SK-N-SH treated with all-trans-retinoic acid at 6 μM for 48 hours (cell line): ENCODE results near the gene TAF6.

Experiments used
- ATAC-seq: fragments of 200-7000 bp; cut with Tn5 transposase; 3 replicates; pipeline ENCODE4 v1.9.1; 2020; ENCODE audit warnings: mild to moderate bottlenecking, moderate library complexity
- ARNTL ChIP-seq: fragments of 450-650 bp; formaldehyde crosslinking; IDR thresholded peaks from 2 replicates; pipeline ENCODE4 v1.5.0; 2020; ENCODE audit warnings: low read depth, mild to moderate bottlenecking, moderate library complexity, borderline replicate concordance
- BACH2 ChIP-seq: fragments of 250-450 bp; sonication (Bioruptor Pico); IDR thresholded peaks from 2 replicates; pipeline ENCODE4 v1.9.0; 2021; ENCODE audit warnings: mild to moderate bottlenecking, borderline replicate concordance
- CSDC2 ChIP-seq: fragments of 250-450 bp; sonication (Bioruptor Pico); IDR thresholded peaks from 2 replicates; pipeline ENCODE4 v1.5.0; 2020; ENCODE audit warnings: mild to moderate bottlenecking, moderate library complexity
- GLIS3 ChIP-seq: fragments of 250-450 bp; sonication (Bioruptor Pico); IDR thresholded peaks from 2 replicates; pipeline ENCODE4 v1.5.0; 2020; ENCODE audit warnings: mild to moderate bottlenecking, moderate library complexity
- PPARA ChIP-seq: fragments of 250-450 bp; sonication (Bioruptor Pico); IDR thresholded peaks from 2 replicates; pipeline ENCODE4 v1.5.0; 2020; ENCODE audit warnings: mild to moderate bottlenecking, borderline replicate concordance
- RARB ChIP-seq: fragments of 250-450 bp; sonication (Bioruptor Pico); IDR thresholded peaks from 2 replicates; pipeline ENCODE4 v1.8.0; 2021; ENCODE audit warnings: mild to moderate bottlenecking, moderate library complexity
- SNAI2 ChIP-seq: fragments of 250-450 bp; sonication (Bioruptor Pico); IDR thresholded peaks from 2 replicates; pipeline ENCODE4 v1.5.0; 2020; ENCODE audit warnings: mild to moderate bottlenecking, moderate library complexity
- TCF4 ChIP-seq: fragments of 250-450 bp; sonication (Bioruptor Pico); IDR thresholded peaks from 2 replicates; pipeline ENCODE4 v1.8.0; 2021; ENCODE audit warnings: mild to moderate bottlenecking, moderate library complexity, borderline replicate concordance
- TOX ChIP-seq: fragments of 250-450 bp; sonication (Bioruptor Pico); IDR thresholded peaks from 2 replicates; pipeline ENCODE4 v1.8.0; 2021; ENCODE audit warnings: mild to moderate bottlenecking, moderate library complexity, borderline replicate concordance
- ZFP3 ChIP-seq: fragments of 250-450 bp; sonication (Bioruptor Pico); IDR thresholded peaks from 2 replicates; pipeline ENCODE4 v1.5.0; 2020; ENCODE audit warnings: mild to moderate bottlenecking, moderate library complexity
- ZFP30 ChIP-seq: fragments of 450-650 bp; formaldehyde crosslinking; IDR thresholded peaks from 2 replicates; pipeline ENCODE4 v1.5.0; 2022; ENCODE audit warnings: mild to moderate bottlenecking, moderate library complexity
- ZNF565 ChIP-seq: fragments of 450-650 bp; formaldehyde crosslinking; conservative IDR thresholded peaks from 2 replicates; pipeline ENCODE4 v1.5.0; 2020; ENCODE audit warnings: low read depth, mild to moderate bottlenecking, moderate library complexity
- ZNF70 ChIP-seq: fragments of 450-650 bp; formaldehyde crosslinking; IDR thresholded peaks from 2 replicates; pipeline ENCODE4 v1.5.0; 2020; ENCODE audit warnings: mild to moderate bottlenecking, moderate library complexity
- ZNF8 ChIP-seq: fragments of 450-650 bp; formaldehyde crosslinking; IDR thresholded peaks from 2 replicates; pipeline ENCODE4 v1.5.0; 2020; ENCODE audit warnings: mild to moderate bottlenecking, moderate library complexity
- TF ChIP-seq, protein P1 (sequence below): fragments of 250-450 bp; sonication (Bioruptor Pico); IDR thresholded peaks from 2 replicates; pipeline ENCODE4 v1.5.1; 2020; ENCODE audit warnings: low read depth, mild to moderate bottlenecking, moderate library complexity
- TF ChIP-seq, protein P2 (sequence below): fragments of 250-450 bp; sonication (Bioruptor Pico); IDR thresholded peaks from 2 replicates; pipeline ENCODE4 v1.8.0; 2020; ENCODE audit warnings: mild to moderate bottlenecking, moderate library complexity, borderline replicate concordance
- TF ChIP-seq, protein P3 (sequence below): fragments of 250-450 bp; sonication (Bioruptor Pico); IDR thresholded peaks from 2 replicates; pipeline ENCODE4 v1.5.1; 2021; ENCODE audit warnings: mild to moderate bottlenecking, moderate library complexity
- TF ChIP-seq, protein P4 (sequence below): fragments of 250-450 bp; sonication (Bioruptor Pico); IDR thresholded peaks from 2 replicates; pipeline ENCODE4 v1.8.0; 2021; ENCODE audit warnings: low read depth, mild to moderate bottlenecking, moderate library complexity, borderline replicate concordance

The TAF6 gene

DNA sequence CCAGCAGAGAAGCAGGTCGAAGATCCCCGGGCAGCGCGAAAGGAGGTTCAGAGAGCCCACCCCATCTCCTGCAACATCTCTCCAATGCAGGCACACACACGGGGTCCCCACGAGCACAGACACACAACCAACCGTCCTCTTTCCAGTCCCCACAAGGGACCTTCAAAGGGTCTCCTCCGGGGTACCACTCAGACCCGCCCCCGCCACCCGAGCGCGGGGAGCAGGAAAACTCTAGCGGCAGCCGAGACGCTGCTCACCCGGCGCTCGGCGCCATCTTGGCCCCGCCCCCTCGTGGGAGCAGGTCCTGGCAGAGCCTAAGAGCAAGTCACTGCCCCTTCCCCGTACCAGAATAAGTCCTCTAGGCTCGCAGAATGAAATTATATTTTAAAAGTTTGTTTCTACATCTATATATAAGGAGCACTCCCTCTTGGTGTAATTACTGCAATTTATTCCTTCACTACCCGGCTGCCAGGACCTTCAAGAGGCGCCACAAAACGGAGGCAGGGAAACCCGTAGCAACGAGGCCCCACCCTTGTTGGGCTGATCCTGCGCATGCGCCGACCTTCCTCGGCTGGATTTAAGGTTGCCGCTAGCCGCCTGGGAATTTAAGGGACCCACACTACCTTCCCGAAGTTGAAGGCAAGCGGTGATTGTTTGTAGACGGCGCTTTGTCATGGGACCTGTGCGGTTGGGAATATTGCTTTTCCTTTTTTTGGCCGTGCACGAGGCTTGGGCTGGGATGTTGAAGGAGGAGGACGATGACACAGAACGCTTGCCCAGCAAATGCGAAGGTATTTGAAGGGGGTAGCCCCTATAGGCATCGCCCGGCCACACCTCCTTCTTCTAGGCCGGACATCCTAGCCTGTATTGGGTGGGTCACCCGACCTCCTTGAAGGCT, at the start of gene TAF6, which contains the start of gene CNPY4:
Gene TAF6 (minus strand): TSS at position 287 of the 898 bp plus-strand sequence. CDS start 5,149 bp downstream, outside the sequence.
Gene CNPY4 (plus strand): TSS at position 563 of the 898 bp plus-strand sequence. CDS start 111 bp downstream, at position 674.
- TF ChIP-seq ZFP3 (CRISPR knock-in tag) (no peak), CSDC2 (CRISPR knock-in tag) (0 out of 2 replicates have a peak, but pooled peaks have one; percentile 50)
- TF ChIP-seq, protein P1, sequence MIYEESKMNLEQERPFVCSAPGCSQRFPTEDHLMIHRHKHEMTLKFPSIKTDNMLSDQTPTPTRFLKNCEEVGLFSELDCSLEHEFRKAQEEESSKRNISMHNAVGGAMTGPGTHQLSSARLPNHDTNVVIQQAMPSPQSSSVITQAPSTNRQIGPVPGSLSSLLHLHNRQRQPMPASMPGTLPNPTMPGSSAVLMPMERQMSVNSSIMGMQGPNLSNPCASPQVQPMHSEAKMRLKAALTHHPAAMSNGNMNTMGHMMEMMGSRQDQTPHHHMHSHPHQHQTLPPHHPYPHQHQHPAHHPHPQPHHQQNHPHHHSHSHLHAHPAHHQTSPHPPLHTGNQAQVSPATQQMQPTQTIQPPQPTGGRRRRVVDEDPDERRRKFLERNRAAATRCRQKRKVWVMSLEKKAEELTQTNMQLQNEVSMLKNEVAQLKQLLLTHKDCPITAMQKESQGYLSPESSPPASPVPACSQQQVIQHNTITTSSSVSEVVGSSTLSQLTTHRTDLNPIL: no peak
- TF ChIP-seq, protein P2, sequence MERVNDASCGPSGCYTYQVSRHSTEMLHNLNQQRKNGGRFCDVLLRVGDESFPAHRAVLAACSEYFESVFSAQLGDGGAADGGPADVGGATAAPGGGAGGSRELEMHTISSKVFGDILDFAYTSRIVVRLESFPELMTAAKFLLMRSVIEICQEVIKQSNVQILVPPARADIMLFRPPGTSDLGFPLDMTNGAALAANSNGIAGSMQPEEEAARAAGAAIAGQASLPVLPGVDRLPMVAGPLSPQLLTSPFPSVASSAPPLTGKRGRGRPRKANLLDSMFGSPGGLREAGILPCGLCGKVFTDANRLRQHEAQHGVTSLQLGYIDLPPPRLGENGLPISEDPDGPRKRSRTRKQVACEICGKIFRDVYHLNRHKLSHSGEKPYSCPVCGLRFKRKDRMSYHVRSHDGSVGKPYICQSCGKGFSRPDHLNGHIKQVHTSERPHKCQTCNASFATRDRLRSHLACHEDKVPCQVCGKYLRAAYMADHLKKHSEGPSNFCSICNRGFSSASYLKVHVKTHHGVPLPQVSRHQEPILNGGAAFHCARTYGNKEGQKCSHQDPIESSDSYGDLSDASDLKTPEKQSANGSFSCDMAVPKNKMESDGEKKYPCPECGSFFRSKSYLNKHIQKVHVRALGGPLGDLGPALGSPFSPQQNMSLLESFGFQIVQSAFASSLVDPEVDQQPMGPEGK (CRISPR knock-in tag): peak; percentile 13; the same call in 1 of the 2 replicates
- ATAC-seq: peak; percentile 85

DNA sequence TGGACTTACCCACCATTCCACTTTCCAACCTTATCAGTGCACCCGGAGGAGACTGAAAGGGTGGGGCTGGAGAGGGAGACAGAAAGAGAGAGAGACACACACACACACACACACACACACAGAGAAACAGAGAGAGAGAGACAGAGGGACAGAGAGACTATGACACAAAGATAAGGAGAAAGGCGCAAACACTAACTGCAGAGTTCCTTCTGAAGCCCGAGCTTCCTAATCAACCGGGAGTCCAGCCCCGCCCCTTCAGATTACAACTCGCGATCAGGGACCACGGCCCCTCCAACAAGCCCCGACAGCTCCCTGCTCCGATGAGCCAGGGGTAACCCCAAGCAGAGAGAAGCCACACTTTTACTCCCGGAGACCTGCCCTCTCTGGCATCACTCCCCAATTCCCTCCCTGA, 48.8 kb upstream of the TAF6 start:
- peak; percentile 56 for ATAC-seq
- no peak for TF ChIP-seq ZNF8 (CRISPR knock-in tag)
- no peak for TF ChIP-seq ZNF70 (CRISPR knock-in tag)
- TF ChIP-seq ZFP3 (CRISPR knock-in tag): no peak
- TF ChIP-seq, protein P2 (CRISPR knock-in tag): no peak
- TF ChIP-seq PPARA (CRISPR knock-in tag): no peak
- no peak for TF ChIP-seq ARNTL (CRISPR knock-in tag)
- TF ChIP-seq ZFP30 (CRISPR knock-in tag): no peak
- no peak for TF ChIP-seq TOX (CRISPR knock-in tag)
- TF ChIP-seq CSDC2 (CRISPR knock-in tag): no peak
- no peak for TF ChIP-seq BACH2 (CRISPR knock-in tag)
- TF ChIP-seq TCF4 (CRISPR knock-in tag): no peak
- TF ChIP-seq RARB (CRISPR knock-in tag): no peak
- TF ChIP-seq ZNF565 (CRISPR knock-in tag): no peak
- TF ChIP-seq, all 23 proteins: peak for 0

DNA sequence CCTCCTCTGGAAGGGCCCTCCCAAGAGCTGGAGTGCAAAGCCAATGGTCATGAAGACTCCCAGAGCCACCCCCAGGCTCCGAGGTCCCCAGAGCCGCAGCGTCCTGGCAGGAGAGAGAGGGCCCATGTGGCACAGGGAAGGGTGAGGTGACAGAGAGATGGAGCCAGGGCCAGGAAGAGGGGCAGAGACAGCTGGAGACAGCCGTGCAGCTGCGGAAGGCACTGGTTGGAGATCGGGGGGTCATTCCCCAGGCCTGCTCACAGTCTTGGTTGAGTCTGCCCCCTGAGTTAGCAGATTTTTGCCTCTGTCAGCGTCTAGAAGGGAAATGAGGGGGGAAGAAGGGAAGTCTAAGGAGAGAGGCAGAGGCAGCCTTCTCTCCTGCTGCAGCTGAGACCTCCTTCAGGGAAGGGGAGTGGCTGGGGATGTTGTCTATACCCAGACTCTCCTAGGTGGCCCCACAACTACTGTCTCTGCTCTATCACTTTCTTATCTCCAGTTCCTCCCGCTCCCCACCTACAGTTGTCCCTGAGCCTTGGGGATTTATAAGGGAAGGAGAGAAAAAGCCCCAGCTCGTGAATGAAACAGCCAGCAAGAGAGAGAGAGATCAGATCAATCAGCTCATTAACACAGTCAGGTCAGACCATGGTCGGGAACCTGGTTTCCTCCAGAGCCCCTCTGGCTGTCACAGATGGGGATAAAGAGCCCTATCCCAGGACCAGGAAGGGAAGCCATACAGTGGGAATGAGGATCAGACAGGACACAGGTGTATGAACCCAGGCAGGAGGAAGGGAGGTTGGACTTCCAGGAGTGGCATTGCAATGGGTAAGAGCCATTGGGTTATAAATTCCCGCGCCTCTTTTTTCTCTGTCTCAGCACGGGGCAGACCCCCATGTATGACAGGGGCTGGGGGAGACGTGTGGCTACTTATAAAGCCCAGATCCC, 48.1 kb upstream of the TAF6 start:
- ATAC-seq: peak; percentile 12
- TF ChIP-seq GLIS3: no peak
- TF ChIP-seq, protein P3, sequence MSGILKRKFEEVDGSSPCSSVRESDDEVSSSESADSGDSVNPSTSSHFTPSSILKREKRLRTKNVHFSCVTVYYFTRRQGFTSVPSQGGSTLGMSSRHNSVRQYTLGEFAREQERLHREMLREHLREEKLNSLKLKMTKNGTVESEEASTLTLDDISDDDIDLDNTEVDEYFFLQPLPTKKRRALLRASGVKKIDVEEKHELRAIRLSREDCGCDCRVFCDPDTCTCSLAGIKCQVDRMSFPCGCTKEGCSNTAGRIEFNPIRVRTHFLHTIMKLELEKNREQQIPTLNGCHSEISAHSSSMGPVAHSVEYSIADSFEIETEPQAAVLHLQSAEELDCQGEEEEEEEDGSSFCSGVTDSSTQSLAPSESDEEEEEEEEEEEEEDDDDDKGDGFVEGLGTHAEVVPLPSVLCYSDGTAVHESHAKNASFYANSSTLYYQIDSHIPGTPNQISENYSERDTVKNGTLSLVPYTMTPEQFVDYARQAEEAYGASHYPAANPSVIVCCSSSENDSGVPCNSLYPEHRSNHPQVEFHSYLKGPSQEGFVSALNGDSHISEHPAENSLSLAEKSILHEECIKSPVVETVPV: no peak
- no peak for TF ChIP-seq PPARA (CRISPR knock-in tag)
- no peak for TF ChIP-seq ZNF8 (CRISPR knock-in tag)
- TF ChIP-seq TOX (CRISPR knock-in tag): no peak
- no peak for TF ChIP-seq ARNTL (CRISPR knock-in tag)
- TF ChIP-seq SNAI2 (CRISPR knock-in tag): no peak
- TF ChIP-seq TCF4 (CRISPR knock-in tag): no peak
- TF ChIP-seq, protein P4, sequence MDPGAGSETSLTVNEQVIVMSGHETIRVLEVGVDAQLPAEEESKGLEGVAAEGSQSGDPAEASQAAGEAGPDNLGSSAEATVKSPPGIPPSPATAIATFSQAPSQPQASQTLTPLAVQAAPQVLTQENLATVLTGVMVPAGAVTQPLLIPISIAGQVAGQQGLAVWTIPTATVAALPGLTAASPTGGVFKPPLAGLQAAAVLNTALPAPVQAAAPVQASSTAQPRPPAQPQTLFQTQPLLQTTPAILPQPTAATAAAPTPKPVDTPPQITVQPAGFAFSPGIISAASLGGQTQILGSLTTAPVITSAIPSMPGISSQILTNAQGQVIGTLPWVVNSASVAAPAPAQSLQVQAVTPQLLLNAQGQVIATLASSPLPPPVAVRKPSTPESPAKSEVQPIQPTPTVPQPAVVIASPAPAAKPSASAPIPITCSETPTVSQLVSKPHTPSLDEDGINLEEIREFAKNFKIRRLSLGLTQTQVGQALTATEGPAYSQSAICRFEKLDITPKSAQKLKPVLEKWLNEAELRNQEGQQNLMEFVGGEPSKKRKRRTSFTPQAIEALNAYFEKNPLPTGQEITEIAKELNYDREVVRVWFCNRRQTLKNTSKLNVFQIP (CRISPR knock-in tag): no peak
